GM19193 (cell line): Measurements from ENCODE around the gene ARHGEF17.

Source experiments
- POLR2A ChIP-seq: IDR thresholded peaks from 4 replicates; pipeline ENCODE4 v1.6.1; 2011; ENCODE audit not compliant: insufficient read depth, insufficient read length; ENCODE audit errors: extremely low read depth

The ARHGEF17 gene

DNA sequence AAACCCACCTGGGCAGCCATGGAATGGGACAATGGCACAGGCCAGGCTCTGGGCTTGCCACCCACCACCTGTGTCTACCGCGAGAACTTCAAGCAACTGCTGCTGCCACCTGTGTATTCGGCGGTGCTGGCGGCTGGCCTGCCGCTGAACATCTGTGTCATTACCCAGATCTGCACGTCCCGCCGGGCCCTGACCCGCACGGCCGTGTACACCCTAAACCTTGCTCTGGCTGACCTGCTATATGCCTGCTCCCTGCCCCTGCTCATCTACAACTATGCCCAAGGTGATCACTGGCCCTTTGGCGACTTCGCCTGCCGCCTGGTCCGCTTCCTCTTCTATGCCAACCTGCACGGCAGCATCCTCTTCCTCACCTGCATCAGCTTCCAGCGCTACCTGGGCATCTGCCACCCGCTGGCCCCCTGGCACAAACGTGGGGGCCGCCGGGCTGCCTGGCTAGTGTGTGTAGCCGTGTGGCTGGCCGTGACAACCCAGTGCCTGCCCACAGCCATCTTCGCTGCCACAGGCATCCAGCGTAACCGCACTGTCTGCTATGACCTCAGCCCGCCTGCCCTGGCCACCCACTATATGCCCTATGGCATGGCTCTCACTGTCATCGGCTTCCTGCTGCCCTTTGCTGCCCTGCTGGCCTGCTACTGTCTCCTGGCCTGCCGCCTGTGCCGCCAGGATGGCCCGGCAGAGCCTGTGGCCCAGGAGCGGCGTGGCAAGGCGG, 11.4 kb upstream of the ARHGEF17 start:
- TF ChIP-seq POLR2A = no peak

GRCh38 chr11:73297231-73297590, 10.9 kb upstream of the ARHGEF17 start:
- no peak for TF ChIP-seq POLR2A

DNA sequence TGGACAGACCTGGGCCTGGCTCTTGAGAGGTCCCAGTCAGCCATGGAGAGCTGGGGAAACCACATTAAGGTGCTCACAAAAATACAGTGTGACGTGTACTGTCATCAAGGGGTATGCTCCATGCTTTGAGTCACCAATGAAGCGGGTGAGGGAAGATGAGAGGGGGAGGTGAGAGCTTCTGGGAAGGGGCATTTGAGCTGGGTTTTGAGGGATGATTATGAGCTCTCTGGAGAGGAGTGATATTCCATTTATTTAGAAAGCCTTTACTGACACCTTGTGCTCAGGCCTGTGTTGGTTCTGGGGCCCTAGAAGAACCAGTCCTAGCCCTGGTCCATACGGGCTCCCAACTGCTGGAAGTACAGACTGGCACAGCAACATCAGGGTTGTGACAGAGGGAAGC, 10.4 kb upstream of the ARHGEF17 start:
- TF ChIP-seq POLR2A = no peak

DNA sequence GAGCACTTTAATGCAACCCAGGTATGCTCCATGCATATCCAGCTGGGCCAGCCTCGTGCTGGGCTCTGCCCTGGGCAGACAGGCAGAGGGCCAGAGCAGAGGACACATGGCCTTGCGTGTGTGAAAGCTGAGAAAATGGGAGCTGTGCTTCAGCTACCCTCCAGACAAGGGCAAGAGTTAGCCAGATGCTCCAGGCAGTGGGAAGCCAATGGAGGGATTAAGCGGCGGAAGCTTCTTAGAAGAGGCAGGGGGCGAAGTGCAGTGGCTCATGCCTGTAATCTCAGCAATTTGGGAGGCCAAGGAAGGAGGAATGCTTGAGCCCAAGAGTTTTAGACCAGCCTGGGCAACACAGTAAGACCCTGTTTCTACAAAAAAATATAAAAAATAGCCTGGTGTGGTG, 9.8 kb upstream of the ARHGEF17 start:
- TF ChIP-seq POLR2A = no peak

DNA sequence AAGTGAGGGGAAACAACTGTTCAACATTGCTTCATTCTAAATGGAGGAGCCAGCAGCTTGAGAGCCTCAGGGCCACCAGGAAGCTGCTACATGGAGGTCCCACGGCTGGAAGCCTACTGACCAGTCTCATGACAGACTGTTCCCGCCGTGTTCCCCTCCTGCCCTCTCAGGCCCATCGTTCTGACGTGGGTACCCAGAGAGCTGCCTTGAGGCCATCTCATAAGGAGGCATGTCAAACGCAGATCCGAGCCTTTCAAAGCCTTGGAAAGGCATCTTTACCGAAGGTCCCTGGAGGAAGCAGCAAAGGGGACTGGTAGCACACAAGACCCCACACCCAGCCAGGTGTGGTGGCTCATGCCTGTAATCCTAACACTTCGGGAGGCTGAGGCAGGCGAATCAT, 8.3 kb upstream of the ARHGEF17 start:
- no peak for TF ChIP-seq POLR2A

DNA sequence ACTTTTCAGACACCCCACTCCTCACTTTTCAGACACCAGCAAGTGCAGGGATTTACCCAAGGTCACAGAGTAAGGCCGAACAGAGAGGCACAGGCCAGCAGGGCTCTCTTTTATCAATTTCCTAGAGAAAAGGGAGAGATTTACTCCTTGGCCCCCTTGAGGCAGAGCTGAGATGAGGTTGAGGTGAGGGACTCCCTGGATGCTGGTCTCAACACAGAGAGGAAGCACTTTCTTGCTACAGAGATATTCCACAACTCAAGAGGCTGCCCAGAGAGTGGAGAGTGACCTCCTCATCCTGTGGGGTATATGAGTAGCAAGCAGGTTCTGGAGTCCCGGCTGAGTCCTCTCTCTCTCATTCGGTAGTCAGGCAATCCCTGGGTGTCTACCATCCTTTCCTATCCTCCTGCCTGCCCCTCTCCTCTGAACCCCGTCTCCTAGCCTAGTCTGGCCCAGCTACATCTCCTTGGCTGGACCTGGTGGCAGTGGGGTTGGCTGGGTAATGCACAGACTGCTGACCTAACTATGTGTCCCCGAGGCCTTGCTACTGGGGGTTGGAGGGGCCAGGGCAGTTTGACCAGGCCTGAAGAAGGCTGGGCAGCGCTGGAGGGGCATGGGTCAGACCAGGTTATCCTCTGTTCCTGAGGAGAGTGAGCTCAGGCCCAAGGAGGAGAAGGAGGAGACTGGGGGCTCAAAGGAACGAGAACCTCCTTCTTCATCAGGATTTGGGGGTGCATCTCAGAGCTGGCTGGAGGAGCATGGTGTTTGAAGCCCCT, 1.8 kb upstream of the ARHGEF17 start:
- no peak for TF ChIP-seq POLR2A

- TF ChIP-seq POLR2A = no peak
Observed at GRCh38 chr11:73306977-73307322, 1.1 kb upstream of the ARHGEF17 start.

- TF ChIP-seq POLR2A = peak; percentile 66
Observed at GRCh38 chr11:73307323-73308002, 613 bp upstream of the ARHGEF17 start.

DNA sequence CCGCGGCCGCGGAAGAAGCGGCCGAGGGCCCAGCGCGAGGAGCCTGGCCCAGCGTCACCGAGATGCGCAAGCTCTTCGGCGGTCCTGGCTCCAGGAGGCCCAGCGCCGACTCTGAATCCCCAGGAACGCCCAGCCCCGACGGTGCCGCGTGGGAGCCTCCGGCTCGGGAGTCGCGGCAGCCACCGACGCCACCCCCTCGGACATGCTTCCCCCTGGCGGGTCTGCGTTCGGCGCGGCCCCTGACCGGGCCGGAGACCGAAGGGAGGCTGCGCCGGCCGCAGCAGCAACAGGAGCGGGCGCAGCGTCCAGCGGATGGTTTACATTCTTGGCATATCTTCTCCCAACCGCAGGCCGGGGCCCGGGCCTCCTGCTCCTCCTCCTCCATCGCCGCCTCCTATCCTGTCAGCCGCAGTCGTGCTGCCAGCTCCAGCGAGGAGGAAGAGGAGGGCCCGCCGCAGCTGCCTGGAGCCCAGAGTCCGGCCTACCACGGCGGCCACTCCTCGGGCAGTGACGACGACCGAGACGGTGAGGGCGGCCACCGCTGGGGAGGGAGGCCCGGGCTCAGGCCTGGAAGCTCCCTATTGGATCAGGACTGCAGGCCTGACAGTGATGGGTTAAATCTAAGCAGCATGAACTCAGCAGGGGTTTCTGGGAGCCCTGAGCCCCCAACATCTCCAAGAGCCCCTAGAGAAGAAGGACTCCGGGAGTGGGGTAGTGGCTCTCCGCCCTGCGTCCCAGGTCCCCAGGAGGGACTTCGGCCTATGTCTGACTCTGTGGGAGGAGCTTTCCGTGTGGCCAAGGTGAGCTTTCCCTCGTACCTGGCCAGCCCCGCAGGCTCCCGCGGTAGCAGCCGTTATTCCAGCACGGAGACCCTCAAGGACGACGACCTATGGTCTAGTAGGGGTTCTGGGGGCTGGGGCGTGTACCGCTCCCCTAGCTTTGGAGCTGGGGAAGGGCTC, 1.2 kb downstream of the ARHGEF17 start:
- no peak for TF ChIP-seq POLR2A

DNA sequence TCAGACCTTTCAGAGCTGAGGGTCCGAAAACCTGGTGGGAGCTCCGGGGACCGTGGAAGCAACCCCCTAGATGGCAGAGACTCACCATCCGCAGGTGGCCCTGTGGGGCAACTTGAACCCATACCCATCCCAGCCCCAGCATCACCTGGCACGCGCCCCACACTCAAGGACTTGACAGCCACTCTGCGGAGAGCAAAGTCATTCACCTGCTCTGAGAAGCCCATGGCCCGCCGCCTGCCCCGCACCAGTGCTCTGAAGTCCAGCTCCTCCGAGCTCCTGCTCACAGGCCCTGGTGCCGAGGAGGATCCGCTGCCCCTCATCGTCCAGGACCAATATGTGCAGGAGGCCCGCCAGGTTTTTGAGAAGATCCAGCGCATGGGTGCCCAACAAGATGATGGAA, 2.0 kb downstream of the ARHGEF17 start:
- TF ChIP-seq POLR2A = no peak

- TF ChIP-seq POLR2A = no peak
Observed at GRCh38 chr11:73310661-73311393, 2.8 kb downstream of the ARHGEF17 start.

DNA sequence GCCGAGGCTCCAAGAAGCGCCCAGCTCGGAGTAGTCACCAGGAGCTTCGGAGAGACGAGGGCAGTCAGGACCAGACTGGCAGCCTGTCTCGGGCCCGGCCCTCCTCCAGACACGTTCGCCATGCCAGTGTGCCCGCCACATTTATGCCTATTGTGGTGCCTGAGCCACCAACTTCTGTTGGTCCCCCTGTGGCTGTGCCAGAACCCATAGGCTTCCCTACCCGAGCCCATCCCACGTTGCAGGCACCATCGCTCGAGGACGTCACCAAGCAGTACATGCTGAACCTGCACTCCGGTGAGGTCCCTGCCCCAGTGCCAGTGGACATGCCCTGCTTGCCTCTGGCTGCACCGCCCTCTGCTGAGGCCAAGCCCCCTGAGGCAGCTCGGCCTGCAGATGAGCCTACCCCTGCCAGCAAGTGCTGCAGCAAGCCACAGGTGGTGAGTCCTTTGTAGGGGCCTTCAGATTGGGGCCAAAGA, 3.4 kb downstream of the ARHGEF17 start:
- TF ChIP-seq POLR2A = no peak

- no peak for TF ChIP-seq POLR2A
Observed at GRCh38 chr11:73312036-73312435, 4.0 kb downstream of the ARHGEF17 start.

DNA sequence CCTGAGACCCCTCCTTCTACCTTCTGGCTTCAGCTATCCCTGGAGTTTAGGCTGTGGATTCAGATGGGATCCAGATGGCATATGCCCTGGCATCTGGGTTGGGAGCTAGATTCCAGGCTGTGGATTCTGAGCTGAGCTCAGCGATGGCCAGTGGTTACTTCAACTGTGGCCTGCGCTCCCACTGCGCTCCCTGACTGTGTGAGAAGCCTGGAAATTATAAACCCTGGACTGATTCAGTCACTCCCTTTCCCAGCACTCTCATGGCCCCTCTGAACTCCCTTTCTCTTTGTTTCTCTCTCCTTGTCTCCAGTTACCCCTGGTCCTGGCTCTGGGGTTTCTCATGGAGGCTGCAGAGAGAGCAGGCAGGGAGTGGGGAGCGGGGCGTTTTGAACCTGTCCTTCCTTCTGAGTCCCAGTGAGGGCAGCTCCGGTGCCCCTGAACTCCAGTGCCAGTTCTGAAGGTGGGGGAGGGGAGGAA, 4.8 kb downstream of the ARHGEF17 start:
- TF ChIP-seq POLR2A = no peak

- TF ChIP-seq POLR2A = no peak
Observed at GRCh38 chr11:73313652-73314051, 5.6 kb downstream of the ARHGEF17 start.
